Measurements from ENCODE around the gene NMD3. TPM values are rescaled to one million over a fixed set of nuclear protein-coding genes. Genes with fewer than 3 reads are reported as not detected.

The NMD3 gene
- total and polyA plus RNA-seq, 2 of the 13 experiments (the other 11 are each of a cell fraction or from before 2014, with no cell fraction given) = 44.2 to 55.2 TPM

DNA sequence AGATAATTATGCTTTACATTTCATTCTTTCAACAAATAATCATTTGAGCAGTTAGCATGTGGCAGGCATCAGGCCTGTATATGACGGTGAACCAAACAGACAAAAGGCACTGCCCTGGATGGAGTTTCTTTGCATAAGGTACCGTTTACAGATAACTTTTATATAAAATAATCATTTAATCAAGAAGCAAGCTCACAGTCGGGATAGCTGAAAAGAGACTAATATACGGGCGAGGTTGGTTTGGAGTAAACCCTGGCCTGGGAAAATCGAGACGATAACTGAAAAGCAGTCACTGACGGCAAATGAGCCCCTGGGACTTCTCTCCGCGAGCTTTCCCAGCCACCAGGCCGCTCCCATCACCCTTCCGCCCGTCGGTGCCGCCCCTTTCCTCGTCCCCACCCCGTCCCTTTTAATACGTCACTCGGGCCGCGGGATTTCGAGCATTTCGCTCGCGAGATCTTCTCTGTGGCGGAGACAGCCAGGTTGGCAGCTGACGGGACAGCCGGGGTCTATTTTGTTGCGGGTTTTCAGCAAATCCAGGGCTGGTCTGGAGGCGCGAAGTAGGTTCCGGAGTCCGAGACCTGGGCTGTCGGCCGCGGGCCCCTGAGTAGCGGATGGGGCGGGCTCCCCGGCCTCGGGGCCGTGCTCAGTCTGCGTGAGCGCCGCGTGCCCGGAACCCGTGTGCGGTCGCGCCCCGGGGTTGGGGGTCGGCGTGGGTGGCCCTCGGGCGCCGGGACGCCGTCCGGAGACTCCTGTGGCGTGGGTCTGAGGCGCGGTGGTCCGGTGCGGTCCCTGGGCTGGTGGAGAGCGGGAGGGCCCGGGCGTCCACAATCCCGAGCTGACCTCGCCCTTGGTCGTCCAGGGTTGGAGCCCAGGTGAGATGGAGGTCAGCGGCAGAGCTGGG, at the start of gene NMD3 (continued):
- TF ChIP-seq HIVEP1 (CRISPR knock-in tag; IDR thresholded peaks at IDR 0.05) (no peak), CEBPZ (IDR thresholded peaks at IDR 0.05; ENCODE audit: low read length) (no peak), MAFG (CRISPR knock-in tag; IDR thresholded peaks at IDR 0.05) (no peak), MAFF (IDR thresholded peaks at IDR 0.05; ENCODE audit: low read depth, low read length) (no peak), ETV5 (CRISPR knock-in tag; IDR thresholded peaks at IDR 0.05; ENCODE audit: borderline replicate concordance) (peak; percentile 30; the same call in 1 of the 2 replicates), SNAPC2 (CRISPR knock-in tag; IDR thresholded peaks at IDR 0.05) (no peak), CEBPB (IDR thresholded peaks at IDR 0.05; ENCODE audit: borderline replicate concordance, low read depth, low read length) (no peak), MTA3 (CRISPR knock-in tag; IDR thresholded peaks at IDR 0.05) (no peak), FIP1L1 (IDR thresholded peaks at IDR 0.05; ENCODE audit: borderline replicate concordance, insufficient read depth, low read depth, low read length) (no peak), TFDP1 (CRISPR knock-in tag; IDR thresholded peaks at IDR 0.05; ENCODE audit: borderline replicate concordance) (peak; percentile 40; the same call in 1 of the 2 replicates), NAIF1 (CRISPR knock-in tag; IDR thresholded peaks at IDR 0.05; ENCODE audit: borderline replicate concordance) (peak; percentile 36; the same call in 1 of the 2 replicates), REXO4 (CRISPR knock-in tag; IDR thresholded peaks at IDR 0.05; ENCODE audit: borderline replicate concordance) (0 out of 2 replicates have a peak, but pooled peaks have one; percentile 58), ZNF264 (CRISPR knock-in tag; IDR thresholded peaks at IDR 0.05) (no peak), DRAP1 (CRISPR knock-in tag; IDR thresholded peaks at IDR 0.05) (peak; percentile 95), CCDC6 (CRISPR knock-in tag; IDR thresholded peaks at IDR 0.05) (no peak)
- TF ChIP-seq, protein P1, sequence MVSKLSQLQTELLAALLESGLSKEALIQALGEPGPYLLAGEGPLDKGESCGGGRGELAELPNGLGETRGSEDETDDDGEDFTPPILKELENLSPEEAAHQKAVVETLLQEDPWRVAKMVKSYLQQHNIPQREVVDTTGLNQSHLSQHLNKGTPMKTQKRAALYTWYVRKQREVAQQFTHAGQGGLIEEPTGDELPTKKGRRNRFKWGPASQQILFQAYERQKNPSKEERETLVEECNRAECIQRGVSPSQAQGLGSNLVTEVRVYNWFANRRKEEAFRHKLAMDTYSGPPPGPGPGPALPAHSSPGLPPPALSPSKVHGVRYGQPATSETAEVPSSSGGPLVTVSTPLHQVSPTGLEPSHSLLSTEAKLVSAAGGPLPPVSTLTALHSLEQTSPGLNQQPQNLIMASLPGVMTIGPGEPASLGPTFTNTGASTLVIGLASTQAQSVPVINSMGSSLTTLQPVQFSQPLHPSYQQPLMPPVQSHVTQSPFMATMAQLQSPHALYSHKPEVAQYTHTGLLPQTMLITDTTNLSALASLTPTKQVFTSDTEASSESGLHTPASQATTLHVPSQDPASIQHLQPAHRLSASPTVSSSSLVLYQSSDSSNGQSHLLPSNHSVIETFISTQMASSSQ (IDR thresholded peaks at IDR 0.05; ENCODE audit: low read depth) = no peak; the same call in 1 of the 2 replicates
- TF ChIP-seq, protein P1 (CRISPR knock-in tag; IDR thresholded peaks at IDR 0.05; ENCODE audit: borderline replicate concordance) = peak; percentile 67; the same call in 1 of the 2 replicates
- TF ChIP-seq, protein P2, sequence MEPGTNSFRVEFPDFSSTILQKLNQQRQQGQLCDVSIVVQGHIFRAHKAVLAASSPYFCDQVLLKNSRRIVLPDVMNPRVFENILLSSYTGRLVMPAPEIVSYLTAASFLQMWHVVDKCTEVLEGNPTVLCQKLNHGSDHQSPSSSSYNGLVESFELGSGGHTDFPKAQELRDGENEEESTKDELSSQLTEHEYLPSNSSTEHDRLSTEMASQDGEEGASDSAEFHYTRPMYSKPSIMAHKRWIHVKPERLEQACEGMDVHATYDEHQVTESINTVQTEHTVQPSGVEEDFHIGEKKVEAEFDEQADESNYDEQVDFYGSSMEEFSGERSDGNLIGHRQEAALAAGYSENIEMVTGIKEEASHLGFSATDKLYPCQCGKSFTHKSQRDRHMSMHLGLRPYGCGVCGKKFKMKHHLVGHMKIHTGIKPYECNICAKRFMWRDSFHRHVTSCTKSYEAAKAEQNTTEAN (CRISPR knock-in tag; conservative IDR thresholded peaks at IDR 0.05) = 0 out of 2 replicates have a peak, but pooled peaks have one; percentile 19
